SHP77 (cell line): ENCODE measurements around the gene ABI2.
"Not testable (repeated sequence)": the region's sequence is repeated elsewhere in the genome, so short reads cannot be mapped to it uniquely, and the experiment has no call there.

ENCODE experiments used
- DNase-seq, 2 experiments: peaks; one replicate each; lab custom pipeline; 2025; lab: John Stamatoyannopoulos, UW

Gene ABI2

DNA sequence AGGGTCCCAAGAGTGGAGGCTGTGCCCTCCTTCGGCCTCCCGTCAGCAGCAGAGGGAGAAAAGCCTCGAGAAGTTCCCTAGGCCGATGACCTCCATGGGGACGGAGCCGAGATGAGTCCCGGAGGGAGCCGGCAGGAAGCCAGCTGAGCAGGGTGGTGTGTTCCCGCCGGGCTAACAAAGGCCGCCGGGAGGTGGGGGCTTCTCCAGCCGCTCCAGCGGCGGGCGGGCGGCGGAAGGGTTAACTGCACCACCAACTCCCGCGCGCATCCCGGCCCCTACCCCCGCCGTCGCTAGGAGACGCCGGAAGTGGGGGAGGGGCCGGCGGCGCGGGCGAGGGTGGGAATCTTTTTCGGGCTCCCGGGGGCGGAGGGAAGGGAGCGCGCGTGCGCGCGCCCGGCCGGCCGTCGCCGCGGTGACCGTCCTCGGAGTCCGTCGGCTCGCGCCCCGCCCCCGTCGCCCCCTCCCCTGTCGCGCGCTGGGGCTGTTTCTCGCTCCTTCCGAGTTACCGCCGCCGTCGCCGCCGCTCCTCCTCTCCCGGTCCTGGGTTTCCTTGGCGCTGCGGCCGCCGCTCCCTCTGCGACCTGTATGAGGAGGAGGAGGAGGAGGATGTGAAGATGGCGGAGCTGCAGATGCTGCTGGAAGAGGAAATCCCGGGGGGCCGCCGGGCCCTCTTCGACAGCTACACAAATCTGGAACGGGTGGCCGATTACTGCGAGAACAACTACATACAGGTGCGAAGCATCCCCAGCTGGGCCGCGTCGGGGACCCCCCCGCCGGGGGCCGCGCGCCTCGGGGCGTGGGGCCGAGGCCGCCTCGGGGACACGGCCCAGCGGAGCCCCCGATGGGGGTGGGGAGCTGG is at the start of gene ABI2:
TSS of gene ABI2 (plus strand) at position 494 of the 859 bp plus-strand sequence. CDS start at position 615, 121 bp downstream.
- peak; percentile 87 to 89 for DNase-seq

GRCh38 chr2:203279288-203279687 is 48.9 kb upstream of the ABI2 start:
- peak in 1 of 2 experiments; percentile 6 for DNase-seq

GRCh38 chr2:203280428-203281064 is 47.6 kb upstream of the ABI2 start:
- DNase-seq, result no peak

DNA sequence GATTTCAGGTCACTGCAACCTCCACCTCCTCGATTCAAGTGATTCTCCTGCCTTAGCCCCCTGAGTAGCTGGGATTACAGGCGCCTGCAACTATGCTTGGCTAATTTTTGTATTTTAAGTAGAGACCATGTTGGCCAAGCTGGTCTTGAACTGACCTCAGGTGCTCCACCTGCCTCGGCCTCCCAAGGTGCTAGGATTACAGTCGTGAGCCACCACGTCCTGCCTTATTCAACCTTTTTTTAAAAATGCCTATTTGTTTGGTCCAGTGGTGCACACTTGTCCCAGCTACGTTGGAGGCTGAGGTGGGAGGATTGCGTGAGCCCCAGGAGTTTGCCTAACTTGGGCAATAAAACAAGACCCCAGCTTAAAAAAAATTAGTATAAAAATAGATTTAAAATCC is 46.1 kb upstream of the ABI2 start:
- no peak for DNase-seq

GRCh38 chr2:203286532-203286931 is 41.7 kb upstream of the ABI2 start:
- DNase-seq, result no peak

DNA sequence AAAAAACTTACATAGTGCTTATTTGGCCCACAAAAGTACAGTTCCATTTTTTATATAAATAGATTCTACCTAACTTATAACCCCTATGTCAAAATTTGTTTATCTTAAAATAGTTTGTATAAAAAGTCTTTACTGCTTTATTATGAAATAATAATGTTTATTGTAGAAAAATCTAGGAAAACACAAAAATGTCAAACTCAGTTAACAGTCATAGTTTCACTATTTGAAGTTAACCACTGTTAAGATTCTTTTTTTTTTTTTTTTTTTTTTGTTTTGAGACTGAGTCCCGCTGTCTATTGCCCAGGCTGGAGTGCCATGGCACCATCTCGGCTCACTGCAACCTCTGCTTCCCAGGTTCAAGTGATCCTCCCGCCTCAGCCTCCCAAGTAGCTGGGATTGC is 26.5 kb upstream of the ABI2 start:
- no peak for DNase-seq

DNA sequence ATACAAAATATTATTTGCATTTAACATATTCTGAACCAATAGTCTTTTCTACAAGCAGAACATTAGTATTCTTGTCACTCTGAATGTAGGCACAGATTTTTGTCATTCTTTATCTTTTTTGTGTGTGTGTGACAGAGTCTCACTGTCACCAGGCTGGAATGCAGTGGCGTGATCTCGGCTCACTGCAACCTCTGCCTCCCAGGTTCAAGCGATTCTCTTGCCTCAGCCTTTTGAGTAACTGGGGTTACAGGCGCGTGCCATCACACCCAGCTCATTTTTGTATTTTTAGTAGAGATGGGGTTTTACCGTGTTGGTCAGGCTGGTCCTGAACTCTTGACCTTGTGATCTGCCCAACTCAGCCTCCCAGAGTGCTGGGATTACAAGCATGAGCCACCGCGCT is 25.6 kb upstream of the ABI2 start:
- not testable (repeated sequence) for DNase-seq

DNA sequence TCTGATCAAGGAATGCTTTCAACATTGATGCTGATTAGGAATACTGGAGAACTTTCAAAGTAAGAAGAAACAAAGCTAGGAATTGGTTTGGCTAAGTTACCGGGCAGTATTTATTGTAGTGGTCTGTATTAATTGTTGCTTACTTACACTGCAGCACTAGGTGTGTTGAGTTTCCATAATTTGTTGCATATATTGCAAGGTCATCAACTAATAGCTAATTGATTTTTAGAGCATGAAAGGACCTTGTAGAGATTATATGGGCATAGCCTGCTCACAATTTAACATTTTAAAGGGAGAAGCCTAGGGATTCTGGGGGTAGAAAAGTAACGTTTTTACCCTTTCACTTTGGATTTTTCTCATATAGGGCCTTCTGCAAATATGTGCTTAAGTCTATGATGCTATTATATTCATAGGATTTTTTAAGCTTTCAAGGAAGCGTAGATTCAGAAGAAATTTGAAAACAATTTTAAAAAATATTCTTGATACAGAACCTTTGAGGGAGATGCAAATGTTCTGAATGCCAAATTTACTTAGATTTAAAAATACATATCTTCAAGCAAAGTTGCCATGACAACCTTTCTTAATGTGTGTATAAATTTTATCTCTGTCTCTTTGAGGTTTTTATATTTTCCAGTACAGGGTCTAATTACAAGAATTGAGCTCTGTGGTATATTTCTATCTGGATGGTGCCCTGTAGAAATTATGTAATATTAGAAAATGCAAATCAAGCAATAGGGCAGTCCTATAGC is 17.3 kb upstream of the ABI2 start:
- DNase-seq, result no peak

GRCh38 chr2:203326356-203326755 is 1.8 kb upstream of the ABI2 start:
- no peak for DNase-seq

DNA sequence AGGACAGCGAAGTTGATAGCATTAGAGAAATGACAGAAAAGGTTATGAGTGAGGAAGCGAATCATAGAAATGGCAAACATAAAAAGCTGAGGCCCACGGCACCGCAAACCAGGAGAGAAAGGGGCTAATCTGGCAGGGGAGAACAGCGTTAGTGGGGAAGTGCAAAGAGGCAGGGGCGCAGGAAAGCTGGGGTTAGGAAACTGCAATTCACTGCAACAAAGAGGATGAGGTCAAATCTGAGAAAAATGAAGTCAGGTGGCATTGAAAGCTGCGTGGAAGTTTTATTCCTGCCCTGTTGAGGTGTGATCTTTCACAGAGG is 653 bp upstream of the ABI2 start:
- DNase-seq, result no peak

DNA sequence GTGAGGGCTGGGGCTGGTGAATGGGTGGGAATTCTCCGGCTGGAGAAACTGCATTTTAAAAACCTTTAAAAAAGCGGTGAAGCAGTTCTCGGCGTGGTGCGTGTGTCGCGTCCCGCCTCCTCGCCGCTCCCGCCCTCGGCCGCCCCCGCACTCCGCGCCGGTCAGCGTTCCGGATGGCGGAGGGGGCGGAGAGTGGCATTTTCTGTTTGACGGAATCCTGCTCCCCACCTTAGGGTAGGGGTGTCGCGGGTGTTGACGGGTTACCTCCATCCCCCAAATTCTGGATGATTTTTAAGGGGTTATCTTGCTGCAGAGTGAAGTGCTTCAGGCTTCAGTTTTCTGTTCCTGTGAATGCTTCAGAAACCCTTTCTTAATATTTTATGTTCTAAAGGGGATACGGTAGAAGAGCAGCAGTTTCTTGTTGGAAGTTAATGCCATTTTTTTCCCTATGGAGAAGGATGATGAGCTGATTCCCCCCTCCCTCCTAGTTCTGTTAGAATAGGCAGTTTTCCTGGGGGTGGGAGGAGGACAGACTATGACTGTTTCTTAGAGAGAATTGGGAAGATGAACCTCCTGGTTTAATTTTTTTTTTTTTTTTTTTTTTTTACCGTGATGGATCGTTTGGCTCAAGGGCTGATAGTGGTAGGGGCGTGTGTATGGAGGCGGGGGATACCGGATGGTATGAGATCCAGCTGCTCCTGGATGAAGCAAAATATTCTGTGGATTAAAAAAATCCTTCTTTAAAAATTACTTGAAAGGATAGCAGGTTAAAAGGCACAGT is 756 bp downstream of the ABI2 start:
- DNase-seq, result peak; percentile 6 to 14

DNA sequence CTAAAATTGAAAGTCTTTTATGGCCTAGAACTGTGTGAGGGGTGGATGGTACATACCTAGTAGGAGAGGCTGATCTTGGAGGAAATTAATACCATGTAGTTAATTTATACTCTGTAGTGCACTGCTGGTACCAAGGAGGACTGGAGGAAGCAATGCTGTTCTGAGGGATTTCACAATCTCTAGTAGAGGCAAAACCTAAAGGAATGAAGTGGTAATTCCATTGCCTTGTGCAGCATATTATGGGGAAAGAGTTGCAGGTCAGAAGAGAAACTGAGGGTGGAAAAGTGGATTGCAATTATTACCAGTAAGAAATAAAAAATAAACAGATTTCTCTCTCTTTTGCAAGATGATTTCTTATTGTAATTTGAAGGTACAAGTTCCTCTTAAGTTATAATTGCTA is 2.2 kb downstream of the ABI2 start:
- no peak for DNase-seq

DNA sequence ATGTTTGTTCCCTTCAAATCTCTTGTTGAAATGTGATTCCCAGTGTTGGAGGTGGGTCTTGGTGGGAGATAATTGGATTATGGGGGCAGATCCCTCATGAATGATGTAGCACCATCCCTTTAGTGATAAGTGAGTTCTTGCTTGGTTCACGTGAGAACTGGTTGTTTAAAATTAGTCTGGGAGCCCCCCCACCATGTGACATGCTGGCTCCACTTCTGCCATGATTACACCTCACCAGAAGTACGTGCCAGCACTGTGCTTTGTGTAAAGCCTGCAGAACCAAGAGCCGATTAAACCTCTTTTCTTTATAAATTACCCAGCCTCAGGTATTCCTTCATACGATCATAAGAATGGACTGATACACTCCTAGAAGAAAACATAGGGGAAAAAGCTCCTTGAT is 10.1 kb downstream of the ABI2 start:
- no peak for DNase-seq

- no peak for DNase-seq
These were observed 12.7 kb downstream of the ABI2 start for GRCh38 chr2:203340791-203341487.

DNA sequence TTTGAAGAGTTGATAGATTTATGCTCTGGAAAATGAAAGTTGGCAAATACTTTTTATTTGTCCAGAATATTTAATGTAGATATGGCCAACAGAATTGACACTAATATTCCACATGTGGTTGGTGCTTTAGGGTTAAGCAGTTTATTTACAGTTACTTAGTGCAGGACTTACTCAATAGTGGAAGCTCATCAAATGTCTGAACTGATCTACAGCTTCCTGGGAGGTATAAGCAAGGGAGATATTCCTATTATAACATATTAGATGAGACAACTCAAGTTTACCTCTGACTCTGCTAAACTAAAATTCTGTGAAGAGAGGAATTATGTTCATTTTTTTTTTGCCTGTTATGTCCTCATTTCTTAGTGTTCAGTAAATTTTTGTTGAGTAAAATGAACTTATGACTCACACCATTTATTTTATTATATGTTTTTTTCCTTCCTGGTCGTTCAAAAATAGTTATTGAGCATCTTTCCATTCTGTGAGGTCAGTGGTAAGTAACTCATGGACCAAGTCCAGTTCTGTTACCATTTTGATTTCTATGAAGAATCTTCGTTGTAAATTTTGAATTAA is 13.6 kb downstream of the ABI2 start:
- no peak for DNase-seq

DNA sequence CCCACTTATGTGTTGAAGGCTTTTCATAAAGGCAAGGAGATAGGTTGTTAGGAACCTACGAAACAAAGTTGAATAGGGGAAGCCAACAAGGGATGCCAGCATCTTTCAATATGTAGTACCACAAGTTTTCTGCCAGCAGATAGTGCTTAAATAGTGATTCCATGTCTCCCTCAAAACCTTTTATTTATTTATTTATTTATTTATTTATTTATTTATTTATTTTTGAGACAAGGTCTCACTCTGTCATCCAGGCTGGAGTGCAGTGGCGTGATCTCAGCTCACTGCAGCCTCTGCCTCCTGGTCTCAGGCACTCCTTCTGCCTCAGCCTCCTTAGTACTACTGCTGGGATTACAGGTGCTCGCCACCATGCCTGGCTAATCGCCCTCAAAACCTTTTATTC is 14.2 kb downstream of the ABI2 start:
- not testable (repeated sequence) for DNase-seq

DNA sequence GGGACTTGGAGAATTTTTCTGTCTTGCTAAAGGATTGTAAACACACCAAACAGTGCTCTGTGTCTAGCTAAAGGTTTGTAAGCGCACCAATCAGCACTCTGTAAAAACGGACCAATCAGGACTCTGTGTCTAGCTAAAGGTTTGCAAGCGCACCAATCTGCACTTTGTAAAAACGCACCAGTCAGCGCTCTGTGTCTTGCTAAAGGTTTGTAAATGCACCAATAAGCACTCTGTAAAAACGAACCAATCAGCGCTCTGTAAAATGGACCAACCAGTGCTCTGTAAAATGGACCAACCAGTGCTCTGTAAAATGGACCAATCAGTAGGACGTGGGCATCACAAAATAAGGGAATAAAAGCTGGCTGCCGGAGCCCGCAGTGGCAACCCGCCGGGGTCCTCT is 16.5 kb downstream of the ABI2 start:
- no peak for DNase-seq

DNA sequence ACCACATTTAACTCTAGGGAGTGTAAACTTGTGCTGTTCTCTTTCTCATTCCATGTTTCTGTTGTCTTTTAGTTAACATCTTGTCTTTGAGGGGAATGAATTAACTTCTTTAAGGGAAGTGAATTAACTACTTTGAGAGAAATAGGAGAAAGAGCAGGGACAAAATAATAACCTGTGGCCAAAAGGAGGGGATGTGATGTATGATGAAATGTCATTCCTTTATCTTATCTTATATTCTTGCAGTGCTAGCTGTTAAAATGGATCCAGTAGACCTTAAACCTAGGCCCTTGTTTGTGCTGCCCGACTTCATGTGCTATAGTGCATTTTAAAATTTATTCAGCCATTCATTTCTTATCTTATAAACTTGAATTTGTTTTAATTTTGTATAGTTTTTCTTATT is 18.4 kb downstream of the ABI2 start:
- DNase-seq, result no peak

DNA sequence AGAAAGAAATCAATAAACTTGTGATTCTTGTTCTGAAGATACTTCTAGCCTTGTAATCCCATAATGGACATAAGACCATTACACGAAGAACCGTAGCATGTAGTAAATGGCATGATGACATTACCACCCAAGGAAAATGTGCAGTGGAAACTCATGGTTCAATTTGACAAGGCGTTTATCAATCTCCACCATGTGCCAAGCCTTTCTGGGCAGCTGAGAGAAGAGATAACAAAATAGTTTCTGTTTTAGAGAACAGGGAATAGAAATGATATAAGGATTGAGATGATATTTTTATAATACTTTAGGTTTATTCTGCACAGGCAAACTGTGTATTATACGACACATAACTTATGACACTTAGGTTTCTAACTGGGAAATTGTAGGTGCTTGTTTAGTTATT is 19.2 kb downstream of the ABI2 start:
- DNase-seq, result no peak

- DNase-seq, result peak; percentile 61 to 66
These were observed 24.5 kb downstream of the ABI2 start for GRCh38 chr2:203352604-203353255.

DNA sequence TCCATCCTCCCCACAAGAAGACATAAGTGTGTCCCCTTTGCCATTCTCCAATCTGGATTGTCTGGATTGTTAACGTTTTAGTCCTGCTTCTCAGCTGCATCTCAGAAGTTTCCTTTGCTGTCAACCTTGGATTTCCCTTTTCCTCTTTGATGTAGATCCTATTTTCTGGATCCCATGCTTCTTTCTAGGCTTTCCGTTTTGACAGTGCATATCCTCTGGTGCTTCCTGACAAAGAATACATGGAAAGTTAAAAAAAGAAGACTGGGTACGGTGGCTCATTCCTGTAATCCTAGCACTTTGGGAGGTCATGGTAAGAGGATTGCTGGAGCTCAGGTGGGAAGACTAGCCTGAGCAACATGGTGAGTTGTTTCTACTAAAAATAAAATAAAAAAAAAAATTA is 26.8 kb downstream of the ABI2 start:
- DNase-seq, result no peak
